ENCODE data around the gene LIN7C. TPM values are rescaled to one million over a fixed set of nuclear protein-coding genes. Genes with fewer than 3 reads are reported as not detected.

Gene LIN7C
- total and polyA plus RNA-seq, 2 of the 13 experiments (the other 11 are each of a cell fraction or from before 2014, with no cell fraction given): 14.8 to 37.2 TPM

- peak overlapping the region; percentile 85 for H3K4me2 ChIP-seq (ENCODE audit: low read depth, low read length)
- H3K9me3 ChIP-seq (ENCODE audit: low read length): no peaks in the 10 kb centered on the region
- H3K9ac ChIP-seq (ENCODE audit: insufficient read depth, low read depth, low read length): peak overlapping the region; percentile 90
- peak overlapping the region; percentile 64 to 92 (median 85) for H3K4me3 ChIP-seq (replicated peaks in 1 of 3; ENCODE audit: insufficient read depth in 1 of 3, low read depth in 2 of 3, low read length in 3 of 3)
- DNase-seq (ENCODE audit: low spot score): no peak
- peak; percentile 14 for ATAC-seq
- H3K27ac ChIP-seq (ENCODE audit: extremely low read length, insufficient read depth, low read length): peak overlapping the region; percentile 90
- H3K4me1 ChIP-seq (ENCODE audit: insufficient read depth, low read length): peaks cover 59% of the 10 kb centered on the region
- 0% methylated on average over 6 of the region's 79 CpGs for WGBS (ENCODE audit: low lambda C conversion rate)
- BruUV-seq (replicated peaks): no TSS peak
- no peaks in the 10 kb centered on the region for H3K36me3 ChIP-seq (replicated peaks in 1 of 2; ENCODE audit: control insufficient read depth in 1 of 2, insufficient read depth in 2 of 2, low read length in 2 of 2)
- in situ Hi-C loops (cut with HindIII; ENCODE audit: extremely low pct_ligation_motif_present, low pct_unique_long_range_greater_than_20kb) (loop anchor here (5.0 kb wide), 1 partner anchor 99 kb away; no protein-coding TSS in a partner anchor), intact Hi-C loops (cut with micrococcal nuclease; ENCODE audit: unreplicated experiment) (loop anchor here (2.0 to 5.0 kb wide), 2 partner anchors 97 to 174 kb away; no protein-coding TSS in a partner anchor)
- H3K79me2 ChIP-seq (ENCODE audit: insufficient read depth, low read length): peaks cover 68% of the 10 kb centered on the region
- POLR2A ChIA-PET: interaction anchor here (0.7 to 2.5 kb wide), 20 partner anchors 10 to 288 kb away, joined by 3 to 40 read pairs (median 4); partner anchors contain the start of genes CCDC34 and LIN7C
- no peaks in the 10 kb centered on the region; a peak in 1 of 5 replicates for H3K27me3 ChIP-seq (ENCODE audit: control insufficient read depth in 1 of 2, insufficient read depth in 2 of 2, low read length in 2 of 2)
- peaks cover 5% of the 10 kb centered on the region; the same call in 1 of the 2 replicates for H4K20me1 ChIP-seq (ENCODE audit: insufficient read depth, low read length)
- CTCF ChIA-PET (ENCODE audit: low intra/inter-chr PET ratio, low total read pairs): no interaction called here
- no peak for FAIRE-seq
- H2AFZ ChIP-seq (ENCODE audit: low read length): no peak overlapping the region
- TF ChIP-seq, protein P1, sequence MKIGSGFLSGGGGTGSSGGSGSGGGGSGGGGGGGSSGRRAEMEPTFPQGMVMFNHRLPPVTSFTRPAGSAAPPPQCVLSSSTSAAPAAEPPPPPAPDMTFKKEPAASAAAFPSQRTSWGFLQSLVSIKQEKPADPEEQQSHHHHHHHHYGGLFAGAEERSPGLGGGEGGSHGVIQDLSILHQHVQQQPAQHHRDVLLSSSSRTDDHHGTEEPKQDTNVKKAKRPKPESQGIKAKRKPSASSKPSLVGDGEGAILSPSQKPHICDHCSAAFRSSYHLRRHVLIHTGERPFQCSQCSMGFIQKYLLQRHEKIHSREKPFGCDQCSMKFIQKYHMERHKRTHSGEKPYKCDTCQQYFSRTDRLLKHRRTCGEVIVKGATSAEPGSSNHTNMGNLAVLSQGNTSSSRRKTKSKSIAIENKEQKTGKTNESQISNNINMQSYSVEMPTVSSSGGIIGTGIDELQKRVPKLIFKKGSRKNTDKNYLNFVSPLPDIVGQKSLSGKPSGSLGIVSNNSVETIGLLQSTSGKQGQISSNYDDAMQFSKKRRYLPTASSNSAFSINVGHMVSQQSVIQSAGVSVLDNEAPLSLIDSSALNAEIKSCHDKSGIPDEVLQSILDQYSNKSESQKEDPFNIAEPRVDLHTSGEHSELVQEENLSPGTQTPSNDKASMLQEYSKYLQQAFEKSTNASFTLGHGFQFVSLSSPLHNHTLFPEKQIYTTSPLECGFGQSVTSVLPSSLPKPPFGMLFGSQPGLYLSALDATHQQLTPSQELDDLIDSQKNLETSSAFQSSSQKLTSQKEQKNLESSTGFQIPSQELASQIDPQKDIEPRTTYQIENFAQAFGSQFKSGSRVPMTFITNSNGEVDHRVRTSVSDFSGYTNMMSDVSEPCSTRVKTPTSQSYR (CRISPR knock-in tag; IDR thresholded peaks at IDR 0.05; ENCODE audit: borderline replicate concordance): no peak
- TF ChIP-seq FOXM1 (CRISPR knock-in tag; IDR thresholded peaks at IDR 0.05) (no peak), UBTF (CRISPR knock-in tag; IDR thresholded peaks at IDR 0.05) (peak; percentile 13; the same call in 1 of the 2 replicates), ZSCAN30 (CRISPR knock-in tag; IDR thresholded peaks at IDR 0.05) (no peak), ATF7 (IDR thresholded peaks at IDR 0.05) (no peak), ATF7 (CRISPR knock-in tag; IDR thresholded peaks at IDR 0.05) (no peak), ATF7-NPFF (CRISPR knock-in tag; IDR thresholded peaks at IDR 0.05; ENCODE audit: low read depth) (0 out of 2 replicates have a peak, but pooled peaks have one; percentile 20), ZNF501 (CRISPR knock-in tag; IDR thresholded peaks at IDR 0.05) (peak; percentile 68; the same call in 1 of the 2 replicates), POLR2G (IDR thresholded peaks at IDR 0.05; ENCODE audit: low read depth, low read length) (peak; percentile 46; the same call in 1 of the 2 replicates), ZBTB3 (CRISPR knock-in tag; IDR thresholded peaks at IDR 0.05; ENCODE audit: borderline replicate concordance, low read depth) (no peak), NFE2 (CRISPR knock-in tag; IDR thresholded peaks at IDR 0.05) (no peak), MZF1 (CRISPR knock-in tag; IDR thresholded peaks at IDR 0.05; ENCODE audit: borderline replicate concordance) (0 out of 2 replicates have a peak, but pooled peaks have one; percentile 29), ZNF350 (CRISPR knock-in tag; IDR thresholded peaks at IDR 0.05; ENCODE audit: borderline replicate concordance, low read depth) (no peak), HNRNPLL (IDR thresholded peaks at IDR 0.05; ENCODE audit: low read depth, low read length, poor library complexity, severe bottlenecking) (peak; percentile 92)
- TF ChIP-seq, protein P2, sequence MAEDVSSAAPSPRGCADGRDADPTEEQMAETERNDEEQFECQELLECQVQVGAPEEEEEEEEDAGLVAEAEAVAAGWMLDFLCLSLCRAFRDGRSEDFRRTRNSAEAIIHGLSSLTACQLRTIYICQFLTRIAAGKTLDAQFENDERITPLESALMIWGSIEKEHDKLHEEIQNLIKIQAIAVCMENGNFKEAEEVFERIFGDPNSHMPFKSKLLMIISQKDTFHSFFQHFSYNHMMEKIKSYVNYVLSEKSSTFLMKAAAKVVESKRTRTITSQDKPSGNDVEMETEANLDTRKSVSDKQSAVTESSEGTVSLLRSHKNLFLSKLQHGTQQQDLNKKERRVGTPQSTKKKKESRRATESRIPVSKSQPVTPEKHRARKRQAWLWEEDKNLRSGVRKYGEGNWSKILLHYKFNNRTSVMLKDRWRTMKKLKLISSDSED (CRISPR knock-in tag; IDR thresholded peaks at IDR 0.05): 0 out of 2 replicates have a peak, but pooled peaks have one; percentile 0
Measured at GRCh38 chr11:27471589-27472397, 34.8 kb downstream of the LIN7C start.
